MM.1S (cell line): ENCODE results near the gene MAP3K20.

Experiments
- EZH2 ChIP-seq: fragments of 300-600 bp; sonication (generic); optimal IDR thresholded peaks from 2 replicates; pipeline ENCODE3; 2017; ENCODE audit warnings: low read depth, mild to moderate bottlenecking, antibody characterized with exemption, low read length, mixed read lengths
- EZH2phosphoT487 ChIP-seq: fragments of 300-600 bp; sonication (generic); IDR thresholded peaks from 2 replicates; pipeline ENCODE4 v1.6.1; 2018; ENCODE audit warnings: antibody characterized with exemption, low read length
- TF ChIP-seq, protein P1 (sequence below): fragments of 300-600 bp; sonication (generic); IDR thresholded peaks from 2 replicates; pipeline ENCODE4 v1.5.1; 2016; ENCODE audit warnings: antibody characterized with exemption, low read length, mixed read lengths

DNA sequence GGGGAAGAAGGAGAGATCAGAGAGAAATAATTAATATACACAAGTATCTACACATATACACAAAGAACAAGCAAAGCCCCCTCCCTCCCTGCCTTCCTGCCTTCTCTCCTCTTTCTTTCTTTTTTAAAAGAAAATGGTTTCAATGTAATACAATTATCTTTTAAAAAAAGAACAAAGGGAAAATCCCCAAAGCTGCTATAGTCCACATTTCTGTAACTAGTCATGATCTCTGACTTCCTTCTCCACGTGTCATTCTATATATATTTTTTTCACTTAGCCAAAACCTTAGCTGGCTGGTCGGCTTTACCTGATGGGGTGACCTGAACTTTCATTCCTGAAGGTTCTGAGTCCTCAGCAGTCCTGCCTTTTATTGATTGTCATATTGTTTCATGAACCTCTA is 44.3 kb downstream of the MAP3K20 start:
- TF ChIP-seq EZH2 (no peak), EZH2phosphoT487 (no peak)
- TF ChIP-seq, protein P1, sequence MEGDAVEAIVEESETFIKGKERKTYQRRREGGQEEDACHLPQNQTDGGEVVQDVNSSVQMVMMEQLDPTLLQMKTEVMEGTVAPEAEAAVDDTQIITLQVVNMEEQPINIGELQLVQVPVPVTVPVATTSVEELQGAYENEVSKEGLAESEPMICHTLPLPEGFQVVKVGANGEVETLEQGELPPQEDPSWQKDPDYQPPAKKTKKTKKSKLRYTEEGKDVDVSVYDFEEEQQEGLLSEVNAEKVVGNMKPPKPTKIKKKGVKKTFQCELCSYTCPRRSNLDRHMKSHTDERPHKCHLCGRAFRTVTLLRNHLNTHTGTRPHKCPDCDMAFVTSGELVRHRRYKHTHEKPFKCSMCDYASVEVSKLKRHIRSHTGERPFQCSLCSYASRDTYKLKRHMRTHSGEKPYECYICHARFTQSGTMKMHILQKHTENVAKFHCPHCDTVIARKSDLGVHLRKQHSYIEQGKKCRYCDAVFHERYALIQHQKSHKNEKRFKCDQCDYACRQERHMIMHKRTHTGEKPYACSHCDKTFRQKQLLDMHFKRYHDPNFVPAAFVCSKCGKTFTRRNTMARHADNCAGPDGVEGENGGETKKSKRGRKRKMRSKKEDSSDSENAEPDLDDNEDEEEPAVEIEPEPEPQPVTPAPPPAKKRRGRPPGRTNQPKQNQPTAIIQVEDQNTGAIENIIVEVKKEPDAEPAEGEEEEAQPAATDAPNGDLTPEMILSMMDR = no peak
